Measurements from ENCODE around the gene STN1.

STN1 gene

DNA sequence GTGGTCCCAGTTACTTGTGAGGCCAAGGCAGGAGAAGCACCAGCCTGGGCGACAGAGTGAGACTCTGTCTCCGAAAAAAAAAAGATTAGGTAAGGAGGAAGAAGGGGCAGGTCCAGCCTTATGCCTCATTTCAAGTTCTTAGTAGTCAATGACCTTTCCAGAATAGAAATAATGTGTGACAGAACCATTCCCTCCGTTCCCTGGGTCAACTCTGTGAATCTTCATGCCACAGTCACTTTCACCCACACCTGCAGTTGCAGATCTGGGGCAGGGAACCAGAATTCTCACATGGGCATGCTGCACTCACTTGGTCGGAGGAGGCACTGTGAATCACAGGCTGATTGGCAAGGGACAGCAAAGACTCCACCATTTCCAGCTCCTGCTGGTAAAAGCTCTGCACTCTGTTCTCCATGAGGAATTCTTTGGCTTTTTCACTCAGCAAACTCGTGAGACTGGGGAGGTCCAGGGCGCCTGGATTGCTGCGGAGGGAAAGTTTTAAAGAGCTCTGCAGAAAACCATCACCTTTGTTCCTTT lies 20.7 kb downstream of the STN1 start:
- H3K4me3 ChIP-seq (ENCODE audit: low read depth, low read length): no peak overlapping the region
- no peak for DNase-seq (ENCODE audit: low read depth)

DNA sequence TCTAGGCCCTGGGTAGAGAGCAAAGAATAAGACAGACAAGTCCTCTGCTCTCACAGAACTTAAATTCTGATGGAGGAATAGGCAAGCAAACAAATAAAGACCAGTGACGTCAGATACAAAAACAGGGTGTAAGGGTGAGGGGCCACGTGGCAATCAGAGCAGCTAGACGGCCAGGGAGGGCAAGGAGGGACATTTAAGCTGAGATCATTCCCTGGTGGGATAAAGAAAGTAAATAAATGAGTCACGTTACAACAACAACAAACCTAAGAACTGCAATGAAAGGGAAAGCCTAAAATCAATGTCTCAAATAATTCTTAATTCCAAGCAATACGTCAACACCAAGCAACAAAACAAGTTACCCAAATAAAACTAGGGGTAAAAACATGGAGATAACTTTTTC lies 21.8 kb downstream of the STN1 start:
- DNase-seq (ENCODE audit: low read depth): no peak
- H3K4me3 ChIP-seq (ENCODE audit: low read depth, low read length): no peak overlapping the region

DNA sequence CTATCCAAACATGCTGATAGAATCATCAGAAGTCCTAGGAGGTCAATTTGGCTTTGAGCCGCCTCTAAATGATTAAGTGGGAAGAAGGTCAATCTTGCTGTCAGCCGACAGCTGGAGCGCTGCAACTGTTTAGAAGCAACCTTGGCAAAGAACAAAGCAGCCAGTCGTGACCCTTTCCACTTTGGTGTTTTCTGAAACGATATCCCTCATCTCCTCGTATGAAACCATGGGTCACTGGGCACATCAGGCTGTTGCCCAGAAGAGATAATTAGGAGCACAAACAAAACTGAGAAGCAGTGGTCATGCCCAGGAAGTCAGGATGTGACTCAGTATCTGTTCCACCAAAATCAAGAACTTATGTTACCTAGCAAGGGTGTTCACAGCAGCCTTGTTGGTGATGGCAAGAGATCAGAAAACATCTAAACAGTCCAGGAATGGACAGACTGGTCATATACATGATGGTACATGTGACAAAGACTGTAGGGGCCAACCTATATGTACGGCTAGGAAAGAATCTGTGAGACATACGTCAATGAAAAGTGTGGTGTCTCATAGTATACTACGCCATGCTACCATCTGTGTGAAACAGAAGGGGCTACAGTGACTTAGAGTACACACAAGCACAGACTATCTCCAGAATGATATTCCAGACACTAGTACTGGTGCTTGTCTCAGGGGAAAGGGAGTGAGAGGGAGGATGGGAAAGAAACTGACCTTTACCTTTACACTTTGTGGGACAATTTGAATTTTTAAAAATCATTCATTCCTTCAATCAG lies 22.4 kb downstream of the STN1 start:
- no peak for DNase-seq (ENCODE audit: low read depth)
- no peak overlapping the region for H3K4me3 ChIP-seq (ENCODE audit: low read depth, low read length)

DNA sequence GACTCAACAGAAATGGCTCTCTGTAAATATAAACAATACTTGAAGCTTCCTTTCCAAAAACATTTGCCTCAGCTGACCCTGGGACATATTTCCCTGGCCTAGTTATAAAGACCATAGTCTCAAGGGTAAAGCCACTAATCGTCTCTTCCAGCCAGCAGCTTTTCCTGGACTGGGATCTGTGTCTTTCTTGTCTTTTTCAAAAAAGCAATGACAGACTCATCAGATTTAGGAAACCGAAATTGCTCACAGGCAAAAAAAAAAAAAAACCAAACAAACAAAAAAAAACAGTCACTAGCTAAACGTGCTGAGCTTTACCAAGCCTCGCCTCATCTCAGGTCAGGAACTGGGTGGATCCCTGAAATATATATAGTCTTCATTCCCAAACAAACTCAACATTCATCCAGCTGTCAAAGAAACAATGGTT lies 23.5 kb downstream of the STN1 start:
- DNase-seq (ENCODE audit: low read depth): no peak
- H3K4me3 ChIP-seq (ENCODE audit: low read depth, low read length): no peak overlapping the region

GRCh38 chr10:103893817-103894216 lies 24.2 kb downstream of the STN1 start:
- no peak overlapping the region for H3K4me3 ChIP-seq (ENCODE audit: low read depth, low read length)
- no peak for DNase-seq (ENCODE audit: low read depth)

GRCh38 chr10:103892181-103892580 lies 25.8 kb downstream of the STN1 start:
- no peak for DNase-seq (ENCODE audit: low read depth)
- H3K4me3 ChIP-seq (ENCODE audit: low read depth, low read length): no peak overlapping the region

DNA sequence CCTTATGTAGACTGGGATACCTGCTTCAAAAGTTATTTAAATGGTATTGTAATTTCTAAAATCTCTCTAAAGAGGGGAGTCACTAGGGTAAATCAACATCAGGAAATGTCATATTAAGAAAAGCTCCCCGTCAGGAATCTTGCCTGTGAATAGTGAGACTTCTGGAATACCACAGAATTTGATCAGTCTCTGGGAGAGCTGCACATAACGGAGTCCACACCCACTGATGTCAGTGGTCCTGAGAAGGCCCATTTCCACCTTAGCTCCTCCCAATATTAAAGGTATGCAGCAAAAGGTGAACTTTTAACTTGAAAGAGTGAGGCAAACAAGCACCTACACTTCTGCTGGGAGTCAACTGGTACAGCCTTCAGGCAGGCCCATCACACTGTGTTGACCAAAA lies 27.3 kb downstream of the STN1 start:
- DNase-seq (ENCODE audit: low read depth): no peak
- no peak overlapping the region for H3K4me3 ChIP-seq (ENCODE audit: low read depth, low read length)

DNA sequence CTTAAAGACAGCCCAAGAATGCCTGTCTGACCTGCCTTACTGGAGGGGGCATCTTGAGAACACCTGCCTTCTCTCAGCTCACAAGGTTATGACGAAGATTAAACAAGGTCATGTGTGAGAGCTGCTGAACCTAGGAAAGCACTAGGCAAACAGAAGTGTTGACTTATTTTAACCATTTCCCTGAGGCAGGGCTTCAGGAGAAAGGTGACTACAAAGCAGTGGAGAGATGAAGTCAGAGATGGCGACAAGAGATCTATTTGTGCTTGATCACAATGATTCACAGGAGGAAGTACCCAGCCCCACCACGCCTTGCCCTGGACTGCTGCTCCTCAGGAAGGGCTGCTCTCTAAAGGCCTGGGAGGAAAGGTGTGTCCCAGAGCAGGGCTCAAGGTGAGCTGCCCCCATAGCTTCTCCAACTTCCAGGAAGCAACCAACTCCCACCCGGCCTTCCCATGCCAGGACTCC lies 27.8 kb downstream of the STN1 start:
- H3K4me3 ChIP-seq (ENCODE audit: low read depth, low read length): no peak overlapping the region
- no peak for DNase-seq (ENCODE audit: low read depth)

GRCh38 chr10:103889121-103889720 lies 28.8 kb downstream of the STN1 start:
- DNase-seq (ENCODE audit: low read depth): no peak

DNA sequence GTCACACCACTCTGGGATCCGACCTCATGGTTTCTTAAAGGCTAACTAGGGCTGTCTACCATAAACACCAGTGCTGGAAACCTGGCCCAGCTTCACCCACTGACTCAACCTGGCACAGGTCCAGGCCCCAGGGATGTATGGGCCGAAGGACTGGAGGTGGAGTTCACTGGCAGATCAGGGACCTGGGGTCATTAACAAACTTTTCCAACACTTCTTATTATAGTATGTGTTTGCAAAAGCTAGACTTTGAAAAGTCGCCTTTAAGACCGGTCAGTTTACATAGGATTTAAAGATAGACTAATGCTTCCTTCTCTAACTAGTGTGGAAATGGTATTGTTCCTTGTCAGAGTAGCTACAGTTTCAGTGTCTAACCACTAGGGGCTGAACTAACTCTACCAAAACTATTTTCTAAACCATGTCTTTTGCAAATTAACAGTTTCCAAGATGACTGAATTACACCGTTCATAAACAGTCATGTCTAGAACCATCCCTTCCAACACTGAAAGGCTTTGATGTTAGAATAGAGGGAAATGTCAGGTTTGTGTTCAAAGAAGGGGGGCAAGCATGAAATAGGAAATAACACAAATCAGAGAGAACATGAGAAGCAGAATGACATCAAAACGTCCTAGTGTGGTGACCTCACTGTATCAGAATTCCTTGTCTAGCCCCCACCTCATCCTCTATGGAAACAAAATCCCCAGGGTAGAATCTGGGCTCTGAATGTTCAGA lies 29.7 kb downstream of the STN1 start:
- H3K4me3 ChIP-seq (ENCODE audit: low read depth, low read length): no peak overlapping the region
- peak; percentile 74 for DNase-seq (ENCODE audit: low read depth)

More at GRCh38 chr10:103889121-103889720, 28.8 kb downstream of the STN1 start:
- no peak overlapping the region for H3K4me3 ChIP-seq (ENCODE audit: low read depth, low read length)

DNA sequence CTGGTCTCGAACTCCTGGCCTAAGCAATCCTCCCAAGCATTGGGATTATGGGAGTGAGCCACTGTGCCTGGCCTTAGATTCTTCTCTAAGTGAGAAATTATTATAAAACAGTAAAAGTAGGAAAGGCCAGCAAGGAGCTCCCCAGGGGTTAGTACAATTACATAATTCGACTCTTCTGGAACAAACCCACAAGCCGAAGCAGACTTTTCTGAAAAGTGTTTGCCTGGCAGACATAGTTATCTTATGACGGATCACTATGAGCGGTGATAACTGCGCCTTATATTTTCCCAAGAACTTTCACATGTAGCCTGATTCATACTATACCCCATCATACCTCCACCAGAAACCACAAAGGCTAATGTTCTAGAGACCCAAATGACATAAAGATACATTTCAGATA lies 32.4 kb downstream of the STN1 start:
- H3K4me3 ChIP-seq (ENCODE audit: low read depth, low read length): no peak overlapping the region
- peak; percentile 67 for DNase-seq (ENCODE audit: low read depth)

- no peak for DNase-seq (ENCODE audit: low read depth)
- no peak overlapping the region for H3K4me3 ChIP-seq (ENCODE audit: low read depth, low read length)
Observed at GRCh38 chr10:103884681-103885139, 33.3 kb downstream of the STN1 start.

GRCh38 chr10:103882285-103883007 lies 35.5 kb downstream of the STN1 start:
- no peak overlapping the region for H3K4me3 ChIP-seq (ENCODE audit: low read depth, low read length)
- no peak for DNase-seq (ENCODE audit: low read depth)

DNA sequence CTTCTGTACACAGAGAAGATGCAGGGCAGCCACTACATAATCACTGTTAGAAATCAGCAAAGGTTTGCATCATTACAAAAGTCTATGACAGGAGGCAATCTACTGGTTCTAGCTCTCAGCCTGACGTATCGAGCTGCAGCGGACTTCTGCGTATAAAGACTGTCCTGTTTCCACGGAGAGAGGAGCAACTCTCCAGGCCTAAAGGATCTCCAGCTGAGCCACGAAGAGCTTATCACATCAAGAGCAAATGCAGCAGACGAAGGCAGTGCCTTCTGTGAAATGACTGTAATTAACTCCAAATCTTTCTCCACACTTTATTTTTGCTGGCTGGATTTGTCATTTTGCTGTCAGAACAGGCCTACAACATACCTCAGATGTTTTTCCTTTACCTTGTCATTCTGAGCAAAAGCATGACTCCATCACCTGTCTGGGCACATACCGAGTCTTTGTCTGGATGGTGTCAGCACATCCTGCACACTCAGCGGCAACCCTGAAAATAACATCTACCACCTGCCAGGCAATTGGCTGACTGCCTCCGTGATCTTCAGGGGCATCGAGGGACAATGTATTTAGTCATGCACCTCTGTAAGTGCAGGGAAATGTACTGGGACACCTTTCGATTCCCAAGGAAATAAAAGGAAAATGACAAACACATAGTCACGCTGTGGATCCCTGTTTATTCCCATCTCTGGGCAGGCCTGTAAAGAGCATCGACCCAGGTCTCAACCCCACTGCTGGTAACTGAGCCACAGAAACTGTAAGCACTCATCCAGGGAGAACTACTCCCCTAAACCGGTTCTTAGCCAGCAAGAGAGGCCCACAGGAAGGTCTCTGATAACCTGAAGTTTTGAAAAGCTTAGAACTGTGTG lies 36.3 kb downstream of the STN1 start:
- no peak for DNase-seq (ENCODE audit: low read depth)
- no peak overlapping the region for H3K4me3 ChIP-seq (ENCODE audit: low read depth, low read length)

DNA sequence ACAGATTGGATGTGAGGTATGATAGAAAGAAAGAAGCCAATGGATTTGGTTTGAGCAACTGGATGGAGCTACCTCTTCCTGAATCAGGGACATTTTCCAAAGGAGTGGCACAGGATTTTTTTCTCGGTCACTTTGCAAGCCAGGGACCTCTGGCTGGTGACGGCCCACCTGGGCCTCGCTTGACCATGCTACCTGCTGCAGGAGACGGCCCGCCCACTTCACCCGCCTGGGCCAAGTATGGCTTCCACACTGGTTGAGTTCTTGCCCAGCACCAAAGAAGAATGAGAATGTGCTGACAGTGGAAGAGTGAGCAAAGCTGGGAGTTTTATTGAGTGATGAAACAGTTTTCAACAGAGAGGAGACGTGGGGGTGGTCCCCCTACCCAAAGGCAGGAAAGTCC lies 38.2 kb downstream of the STN1 start:
- no peak for DNase-seq (ENCODE audit: low read depth)
- H3K4me3 ChIP-seq (ENCODE audit: low read depth, low read length): no peak overlapping the region

- no peak for DNase-seq (ENCODE audit: low read depth)
- no peak overlapping the region for H3K4me3 ChIP-seq (ENCODE audit: low read depth, low read length)
Observed at GRCh38 chr10:103879409-103879808, 38.6 kb downstream of the STN1 start.

GRCh38 chr10:103877861-103878260 lies 40.1 kb downstream of the STN1 start:
- H3K4me3 ChIP-seq (ENCODE audit: low read depth, low read length): no peak overlapping the region
- no peak for DNase-seq (ENCODE audit: low read depth)

- no peak overlapping the region for H3K4me3 ChIP-seq (ENCODE audit: low read depth, low read length)
- no peak for DNase-seq (ENCODE audit: low read depth)
Observed at GRCh38 chr10:103876155-103876554, 41.8 kb downstream of the STN1 start.

GRCh38 chr10:103874730-103875129 lies 43.3 kb downstream of the STN1 start:
- no peak overlapping the region for H3K4me3 ChIP-seq (ENCODE audit: low read depth, low read length)
- DNase-seq (ENCODE audit: low read depth): no peak

All from skeletal muscle cell (primary cell).